ENCODE results near the gene ZG16.
"Not testable (repeated sequence)": the region's sequence is repeated elsewhere in the genome, so short reads cannot be mapped to it uniquely, and the experiment has no call there.

GRCh38 chr16:29761280-29761651 is 16.8 kb upstream of the ZG16 start:
- TF ChIP-seq POLR2A (IDR thresholded peaks at IDR 0.05) = not testable (repeated sequence)
- TF ChIP-seq, protein P1, sequence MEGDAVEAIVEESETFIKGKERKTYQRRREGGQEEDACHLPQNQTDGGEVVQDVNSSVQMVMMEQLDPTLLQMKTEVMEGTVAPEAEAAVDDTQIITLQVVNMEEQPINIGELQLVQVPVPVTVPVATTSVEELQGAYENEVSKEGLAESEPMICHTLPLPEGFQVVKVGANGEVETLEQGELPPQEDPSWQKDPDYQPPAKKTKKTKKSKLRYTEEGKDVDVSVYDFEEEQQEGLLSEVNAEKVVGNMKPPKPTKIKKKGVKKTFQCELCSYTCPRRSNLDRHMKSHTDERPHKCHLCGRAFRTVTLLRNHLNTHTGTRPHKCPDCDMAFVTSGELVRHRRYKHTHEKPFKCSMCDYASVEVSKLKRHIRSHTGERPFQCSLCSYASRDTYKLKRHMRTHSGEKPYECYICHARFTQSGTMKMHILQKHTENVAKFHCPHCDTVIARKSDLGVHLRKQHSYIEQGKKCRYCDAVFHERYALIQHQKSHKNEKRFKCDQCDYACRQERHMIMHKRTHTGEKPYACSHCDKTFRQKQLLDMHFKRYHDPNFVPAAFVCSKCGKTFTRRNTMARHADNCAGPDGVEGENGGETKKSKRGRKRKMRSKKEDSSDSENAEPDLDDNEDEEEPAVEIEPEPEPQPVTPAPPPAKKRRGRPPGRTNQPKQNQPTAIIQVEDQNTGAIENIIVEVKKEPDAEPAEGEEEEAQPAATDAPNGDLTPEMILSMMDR (IDR thresholded peaks at IDR 0.05) = not testable (repeated sequence)
